Panc1 (cell line): Measurements from ENCODE around the gene PDE11A.

Source experiments
- CTCF ChIP-seq: fragments of 450-650 bp; IDR thresholded peaks from 2 replicates; pipeline ENCODE4 v1.5.1; 2017; ENCODE audit warnings: mild to moderate bottlenecking
- POLR2AphosphoS5 ChIP-seq: IDR thresholded peaks from 2 replicates; pipeline ENCODE4 v1.6.1; 2012; ENCODE audit warnings: mild to moderate bottlenecking, low read depth, low read length, moderate library complexity
- REST ChIP-seq, 2 experiments: IDR thresholded peaks; 2 replicates each; pipeline ENCODE4 v1.6.1; 2011 to 2012; ENCODE audit warnings: low read depth in 2 of 2, control low read depth in 1 of 2, low read length in 1 of 2, mild to moderate bottlenecking in 1 of 2, moderate library complexity in 1 of 2; ENCODE audit not compliant: insufficient read depth in 1 of 2

GRCh38 chr2:177740700-177741099 lies 331.9 kb downstream of the PDE11A start:
- no peak for TF ChIP-seq POLR2AphosphoS5
- no peak for TF ChIP-seq CTCF
- TF ChIP-seq REST (IDR thresholded peaks at IDR 0.05; ENCODE audit: insufficient read depth in 1 of 2, low read depth in 2 of 2, low read length in 1 of 2), result no peak
